Stimulated activated CD8-positive, alpha-beta memory T cell treated with anti-CD3 and anti-CD28 coated beads, Interleukin-12 subunit alpha, Interleukin-12 subunit beta, amount 100 ng/mL, for 24 hours (primary cell): ENCODE results near the gene BLID.

ENCODE experiments used
- DNase-seq: peaks from one replicate; pipeline ENCODE4 v3.0.0-alpha.2; 2020; ENCODE audit errors: extremely low read depth

Gene BLID

GRCh38 chr11:122081073-122081472 lies 34.9 kb downstream of the BLID start:
- DNase-seq = no peak

DNA sequence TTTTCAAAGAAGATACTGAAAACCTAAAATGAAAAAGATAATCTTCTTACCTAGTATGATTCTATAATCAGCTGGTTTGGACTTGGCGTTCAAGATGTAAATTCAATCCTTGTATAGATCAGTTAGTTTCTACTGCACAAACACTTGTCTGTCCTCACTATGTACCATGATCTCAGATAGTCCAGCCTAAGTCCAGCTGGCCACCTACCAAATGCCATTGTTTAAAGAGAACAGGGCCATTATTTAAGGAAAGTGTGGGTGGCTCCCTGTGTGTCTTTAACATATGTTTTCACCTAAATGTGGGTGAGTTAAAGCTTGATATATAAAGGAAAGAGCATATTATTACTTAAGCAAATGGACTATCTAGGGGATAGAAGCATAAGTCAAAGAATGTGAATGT lies 38.6 kb downstream of the BLID start:
- no peak for DNase-seq

- DNase-seq = no peak
Observed at GRCh38 chr11:122076512-122077120, 39.4 kb downstream of the BLID start.

GRCh38 chr11:122075016-122075415 lies 41.0 kb downstream of the BLID start:
- DNase-seq = no peak

DNA sequence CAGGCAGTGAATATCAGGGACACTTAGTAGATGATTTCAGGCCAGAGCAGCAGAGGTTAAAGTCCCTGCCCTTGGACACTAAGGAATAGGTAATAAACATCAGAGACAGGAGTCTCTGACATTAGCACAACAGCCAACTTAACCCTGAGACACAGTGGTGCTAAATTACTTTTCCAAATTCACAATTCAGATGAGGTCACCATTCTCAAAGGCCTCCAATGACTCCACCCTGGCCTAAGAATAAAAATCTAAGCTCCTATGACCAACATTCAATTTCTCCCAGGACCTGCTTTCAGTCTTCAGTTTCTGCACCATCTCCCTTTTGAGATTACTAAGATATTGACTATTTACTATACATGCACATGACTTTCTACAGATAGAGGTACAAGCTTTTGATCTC lies 42.0 kb downstream of the BLID start:
- no peak for DNase-seq

GRCh38 chr11:122071709-122072202 lies 44.3 kb downstream of the BLID start:
- no peak for DNase-seq

GRCh38 chr11:122069707-122070360 lies 46.2 kb downstream of the BLID start:
- no peak for DNase-seq

DNA sequence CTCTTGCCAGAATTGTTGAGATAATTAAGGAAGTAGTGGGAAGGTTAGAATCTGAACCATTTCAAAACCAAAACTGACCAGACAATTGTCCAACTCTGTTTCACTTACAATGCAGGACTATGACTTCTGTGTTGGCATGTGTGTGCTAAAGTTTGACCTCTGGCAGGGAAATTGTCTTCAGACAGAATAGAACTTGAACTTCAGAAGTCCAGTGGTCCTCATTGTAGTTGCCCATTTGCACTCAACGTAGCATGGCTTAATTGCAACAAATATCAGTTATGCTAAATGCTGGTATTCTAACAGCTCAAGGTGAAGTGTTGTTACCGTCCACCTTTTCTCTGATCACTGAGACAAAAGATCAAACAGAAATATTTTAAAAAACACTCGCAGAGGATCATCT lies 47.2 kb downstream of the BLID start:
- DNase-seq = no peak

- DNase-seq = no peak
Observed at GRCh38 chr11:122068141-122068540, 47.9 kb downstream of the BLID start.
